Testis (tissue), 2 donors: ENCODE results near the gene ZNF775.

Experiments
- POLR2A ChIP-seq: fragments of 450-650 bp; IDR thresholded peaks from one replicate; pipeline ENCODE4 v1.6.1; 2017; ENCODE audit warnings: antibody characterized with exemption, mild to moderate bottlenecking, moderate library complexity
- TF ChIP-seq, protein P1 (sequence below), 3 experiments: fragments of 450-650 bp in 2 of 3; fragments of 200-600 bp in 1 of 3; sonication (generic) in 1 of 3; IDR thresholded peaks; one replicate each; pipeline ENCODE4 v1.5.1; 2016 to 2019; ENCODE audit warnings: antibody characterized with exemption in 3 of 3, mild to moderate bottlenecking in 2 of 3, moderate library complexity in 1 of 3

DNA sequence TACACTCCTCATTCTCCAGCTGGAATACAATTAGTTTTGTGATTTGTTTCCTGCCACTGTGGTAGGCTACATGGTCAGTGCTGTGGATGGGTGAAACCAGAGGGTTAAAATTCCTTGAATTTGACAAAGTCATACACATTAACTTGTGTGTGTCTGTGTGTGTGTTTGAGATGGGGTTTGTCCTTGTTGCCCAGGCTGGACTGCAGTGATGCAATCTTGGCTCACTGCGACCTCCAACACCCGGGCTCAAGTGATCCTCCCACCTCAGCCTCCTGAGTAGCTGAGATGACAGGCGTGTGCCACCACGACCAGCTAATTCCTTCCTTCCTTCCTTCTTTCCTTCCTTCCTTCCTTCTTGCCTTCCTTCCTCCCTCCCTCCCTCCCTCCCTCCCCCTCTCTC lies 46.5 kb downstream of the ZNF775 start:
- TF ChIP-seq, protein P1, sequence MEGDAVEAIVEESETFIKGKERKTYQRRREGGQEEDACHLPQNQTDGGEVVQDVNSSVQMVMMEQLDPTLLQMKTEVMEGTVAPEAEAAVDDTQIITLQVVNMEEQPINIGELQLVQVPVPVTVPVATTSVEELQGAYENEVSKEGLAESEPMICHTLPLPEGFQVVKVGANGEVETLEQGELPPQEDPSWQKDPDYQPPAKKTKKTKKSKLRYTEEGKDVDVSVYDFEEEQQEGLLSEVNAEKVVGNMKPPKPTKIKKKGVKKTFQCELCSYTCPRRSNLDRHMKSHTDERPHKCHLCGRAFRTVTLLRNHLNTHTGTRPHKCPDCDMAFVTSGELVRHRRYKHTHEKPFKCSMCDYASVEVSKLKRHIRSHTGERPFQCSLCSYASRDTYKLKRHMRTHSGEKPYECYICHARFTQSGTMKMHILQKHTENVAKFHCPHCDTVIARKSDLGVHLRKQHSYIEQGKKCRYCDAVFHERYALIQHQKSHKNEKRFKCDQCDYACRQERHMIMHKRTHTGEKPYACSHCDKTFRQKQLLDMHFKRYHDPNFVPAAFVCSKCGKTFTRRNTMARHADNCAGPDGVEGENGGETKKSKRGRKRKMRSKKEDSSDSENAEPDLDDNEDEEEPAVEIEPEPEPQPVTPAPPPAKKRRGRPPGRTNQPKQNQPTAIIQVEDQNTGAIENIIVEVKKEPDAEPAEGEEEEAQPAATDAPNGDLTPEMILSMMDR (IDR thresholded peaks at IDR 0.05): no peak
- TF ChIP-seq POLR2A: no peak
